SK-N-SH (cell line): ENCODE data around the gene ZMYM1. TPM values are rescaled to one million over a fixed set of nuclear protein-coding genes. Genes with fewer than 3 reads are reported as not detected.
"Not testable (repeated sequence)": the region's sequence is repeated elsewhere in the genome, so short reads cannot be mapped to it uniquely, and the experiment has no call there.

Source experiments
- CTCF ChIA-PET: fragments of 300-600, 350-600 bp; formaldehyde crosslinking; extraction: SDS; loops from one replicate; lab custom pipeline; 2021; lab: Yijun Ruan, JAX
- POLR2A ChIA-PET: fragments of 350-600 bp; sonication (Branson Sonifier 250); formaldehyde crosslinking; extraction: SDS; loops from one replicate; lab custom pipeline; 2020; ENCODE audit warnings: antibody characterized with exemption, inconsistent platforms; lab: Yijun Ruan, JAX
- DNase-seq: peaks from one replicate; pipeline ENCODE4 v3.0.0; 2012
- H2AFZ ChIP-seq: fragments of 200-600 bp; sonication (generic); 2 replicates; pipeline ENCODE4 v1.8.1; 2016; ENCODE audit warnings: antibody characterized with exemption, mild to moderate bottlenecking, low read depth
- H3F3A ChIP-seq: fragments of 200-600 bp; sonication (generic); replicated peaks from 2 replicates; pipeline ENCODE3; 2016; ENCODE audit warnings: antibody characterized with exemption, mild to moderate bottlenecking; ENCODE audit not compliant: insufficient read depth
- H3K27ac ChIP-seq, 2 experiments: fragments of 200-500 bp in 1 of 2; fragments of 200-600 bp in 1 of 2; sonication (Bioruptor generic) in 1 of 2; sonication (generic), shearing (Covaris generic) in 1 of 2; 2 replicates each; pipeline versions ENCODE4 v1.5.1 to v1.6.1; 2014 to 2016; ENCODE audit warnings: low read depth in 2 of 2, inconsistent platforms in 1 of 2, low read length in 1 of 2, mild to moderate bottlenecking in 1 of 2, mixed read lengths in 1 of 2
- H3K27me3 ChIP-seq: fragments of 200-600 bp; sonication (generic), shearing (Covaris generic); 2 replicates; pipeline ENCODE4 v1.6.1; 2016; ENCODE audit warnings: mixed run types; ENCODE audit not compliant: insufficient read depth
- H3K36me3 ChIP-seq, 2 experiments: fragments of 200-500 bp in 1 of 2; fragments of 200-600 bp in 1 of 2; sonication (Bioruptor generic) in 1 of 2; sonication (generic) in 1 of 2; replicated peaks in 1 of 2; 2 replicates each; pipeline versions ENCODE3 to v1.5.1; 2014 to 2016; ENCODE audit warnings: low read length in 1 of 2, mild to moderate bottlenecking in 1 of 2; ENCODE audit not compliant: insufficient read depth in 2 of 2, control insufficient read depth in 1 of 2
- H3K4me1 ChIP-seq, 2 experiments: fragments of 200-500 bp in 1 of 2; fragments of 200-600 bp in 1 of 2; sonication (Bioruptor generic) in 1 of 2; sonication (generic), shearing (Covaris generic) in 1 of 2; 2 replicates each; pipeline versions ENCODE4 v1.5.1 to v1.6.1; 2014 to 2016; ENCODE audit warnings: low read depth in 1 of 2, low read length in 1 of 2, mixed run types in 1 of 2; ENCODE audit not compliant: insufficient read depth in 2 of 2, control insufficient read depth in 1 of 2
- H3K4me2 ChIP-seq: fragments of 200-600 bp; sonication (generic), shearing (Covaris generic); 2 replicates; pipeline ENCODE4 v1.6.1; 2017; ENCODE audit warnings: mixed run types
- H3K4me3 ChIP-seq, 2 experiments: fragments of 200-500 bp in 1 of 2; fragments of 200-600 bp in 1 of 2; sonication (Bioruptor generic) in 1 of 2; sonication (generic), shearing (Covaris generic) in 1 of 2; 2 replicates each; pipeline versions ENCODE4 v1.5.1 to v1.8.1; 2014 to 2016; ENCODE audit warnings: low read depth in 2 of 2, inconsistent platforms in 1 of 2, low read length in 1 of 2, mild to moderate bottlenecking in 1 of 2, mixed read lengths in 1 of 2, moderate library complexity in 1 of 2
- H3K79me2 ChIP-seq: fragments of 200-600 bp; sonication (generic); 2 replicates; pipeline ENCODE4 v1.8.1; 2017; ENCODE audit warnings: mild to moderate bottlenecking; ENCODE audit not compliant: insufficient read depth
- H3K9ac ChIP-seq: fragments of 200-600 bp; sonication (generic); 2 replicates; pipeline ENCODE4 v1.6.1; 2017; ENCODE audit warnings: mixed run types
- H3K9me2 ChIP-seq: fragments of 200-600 bp; sonication (generic); 2 replicates; pipeline ENCODE4 v1.6.1; 2017; ENCODE audit warnings: mixed run types
- H3K9me3 ChIP-seq: fragments of 200-600 bp; sonication (generic); 2 replicates; pipeline ENCODE4 v1.6.1; 2017; ENCODE audit warnings: mixed run types, mild to moderate bottlenecking, moderate library complexity
- H4K20me1 ChIP-seq: fragments of 200-600 bp; sonication (generic); 2 replicates; pipeline ENCODE4 v1.6.1; 2017; ENCODE audit warnings: mild to moderate bottlenecking, mixed run types; ENCODE audit not compliant: insufficient read depth
- GABPA ChIP-seq: IDR thresholded peaks from 2 replicates; pipeline ENCODE4 v1.4.0; 2012; ENCODE audit warnings: low read depth, mild to moderate bottlenecking
- JUND ChIP-seq: IDR thresholded peaks from 2 replicates; pipeline ENCODE4 v1.4.0; 2012
- PBX3 ChIP-seq: IDR thresholded peaks from 2 replicates; pipeline ENCODE4; 2012
- RCOR1 ChIP-seq: fragments of 150-350 bp; IDR thresholded peaks from 2 replicates; pipeline ENCODE4 v1.6.1; 2017; ENCODE audit warnings: antibody characterized with exemption, low read length
- YY1 ChIP-seq: IDR thresholded peaks from 2 replicates; pipeline ENCODE4 v1.4.0; 2012; ENCODE audit warnings: low read depth, mild to moderate bottlenecking
- WGBS: methylation state at CpG from one replicate; pipeline ENCODE4 v1.1.6; 2017; ENCODE audit warnings: low lambda C conversion rate; 5-methylcytosine and 5-hydroxymethylcytosine counted together
- polyA plus RNA-seq, 3 experiments: library from polyadenylated mRNA; depleted of rRNA; stranded (reverse); fragments of >200 nt; gene quantifications; 2 replicates each; pipeline ENCODE4 v1.2.3, GENCODE V29; 2012

The ZMYM1 gene
- polyA plus RNA-seq, 1 of the 3 experiments (the other 2 are of a cell fraction) = 4.1 TPM

GRCh38 chr1:35142728-35143127, 63.5 kb downstream of the ZMYM1 start:
- H3K9me3 ChIP-seq, H3K9me2 ChIP-seq, CTCF ChIA-PET, H3K27me3 ChIP-seq, H3K36me3 ChIP-seq, H3K4me2 ChIP-seq, H3K79me2 ChIP-seq, H3F3A ChIP-seq, H3K4me1 ChIP-seq, H2AFZ ChIP-seq, H3K9ac ChIP-seq, H4K20me1 ChIP-seq, POLR2A ChIA-PET, H3K4me3 ChIP-seq, DNase-seq, H3K27ac ChIP-seq: not testable (repeated sequence)
- WGBS = 77% methylated on average over 9 of the region's 9 CpGs

- no peak for TF ChIP-seq RCOR1
- TF ChIP-seq YY1 = no peak
- no peak for TF ChIP-seq JUND
- no peak for TF ChIP-seq PBX3
- TF ChIP-seq GABPA = no peak
- TF ChIP-seq, all 33 proteins: peak for 0
- CTCF ChIA-PET = interaction anchor here (1.0 to 1.5 kb wide), 2 partner anchors 291 to 292 kb away, joined by 3 to 5 read pairs; no protein-coding TSS in a partner anchor
- H3K9me3 ChIP-seq = no peaks in the 10 kb centered on the region
- no peak overlapping the region for H3K27ac ChIP-seq
- POLR2A ChIA-PET = no interaction called here
- 86% methylated on average over 12 of the region's 12 CpGs for WGBS
- H3K9ac ChIP-seq = no peak overlapping the region
- DNase-seq = no peak
- no peak overlapping the region for H2AFZ ChIP-seq
- H3K4me3 ChIP-seq = no peak overlapping the region
- no peaks in the 10 kb centered on the region for H3K9me2 ChIP-seq
- no peaks in the 10 kb centered on the region for H4K20me1 ChIP-seq
- H3K79me2 ChIP-seq = no peaks in the 10 kb centered on the region
- no peaks in the 10 kb centered on the region for H3K27me3 ChIP-seq
- no peaks in the 10 kb centered on the region for H3K4me1 ChIP-seq
- H3K4me2 ChIP-seq = no peak overlapping the region
- no peaks in the 10 kb centered on the region for H3K36me3 ChIP-seq
- H3F3A ChIP-seq = no peaks in the 10 kb centered on the region
These were observed 64.7 kb downstream of the ZMYM1 start for GRCh38 chr1:35143737-35144508.

GRCh38 chr1:35145892-35146549, 66.8 kb downstream of the ZMYM1 start:
- H3K79me2 ChIP-seq, H3K4me1 ChIP-seq, H3K36me3 ChIP-seq, H3K27ac ChIP-seq, CTCF ChIA-PET, H3K9me2 ChIP-seq, H4K20me1 ChIP-seq, H2AFZ ChIP-seq, H3K9me3 ChIP-seq, POLR2A ChIA-PET, H3K4me3 ChIP-seq, DNase-seq, H3F3A ChIP-seq, H3K4me2 ChIP-seq, H3K27me3 ChIP-seq, H3K9ac ChIP-seq: not testable (repeated sequence)
- 88% methylated on average over 4 of the region's 13 CpGs for WGBS
